Spleen (tissue), 11 donors: Measurements from ENCODE around the gene BTRC. TPM values are rescaled to one million over a fixed set of nuclear protein-coding genes. Genes with fewer than 3 reads are reported as not detected.

ENCODE experiments used
- DNase-seq: peaks from one replicate; pipeline ENCODE4 v3.0.0-alpha.2; 2020
- H3K27ac ChIP-seq, 8 donors: fragments of 200-600 bp; sonication (generic) in 7 of 8; 1 replicate in 4 of 8; 2 replicates in 4 of 8; pipeline versions ENCODE4 v1.5.0 to v1.8.0; 2016 to 2021; ENCODE audit warnings: inconsistent platforms in 4 of 8, mild to moderate bottlenecking in 4 of 8, moderate library complexity in 1 of 8
- H3K27me3 ChIP-seq, 7 donors: fragments of 200-600 bp; sonication (generic) in 6 of 7; replicated peaks in 1 of 7; 1 replicate in 4 of 7; 2 replicates in 3 of 7; pipeline versions ENCODE4 v1.5.0 to v1.8.0; 2016 to 2021; ENCODE audit warnings: inconsistent platforms in 3 of 7, mild to moderate bottlenecking in 1 of 7
- H3K36me3 ChIP-seq, 6 donors: fragments of 200-600 bp; sonication (generic) in 5 of 6; 1 replicate in 4 of 6; 2 replicates in 2 of 6; pipeline versions ENCODE4 v1.5.0 to v1.8.0; 2016 to 2021; ENCODE audit warnings: inconsistent platforms in 2 of 6
- H3K4me1 ChIP-seq, 6 donors: fragments of 200-600 bp; sonication (generic) in 5 of 6; 1 replicate in 3 of 6; 2 replicates in 3 of 6; pipeline versions ENCODE4 v1.5.0 to v1.8.0; 2016 to 2021; ENCODE audit warnings: inconsistent platforms in 3 of 6
- H3K4me3 ChIP-seq, 8 donors: fragments of 200-600 bp; sonication (generic) in 7 of 8; 1 replicate in 4 of 8; 2 replicates in 4 of 8; pipeline versions ENCODE4 v1.5.0 to v1.8.0; 2016 to 2021; ENCODE audit warnings: inconsistent platforms in 4 of 8, mild to moderate bottlenecking in 4 of 8, moderate library complexity in 2 of 8
- H3K9me3 ChIP-seq, 8 donors: fragments of 200-600 bp; sonication (generic) in 7 of 8; 1 replicate in 4 of 8; 2 replicates in 4 of 8; pipeline versions ENCODE4 v1.5.0 to v1.8.0; 2016 to 2021; ENCODE audit warnings: inconsistent platforms in 4 of 8
- POLR2A ChIP-seq, 3 donors: fragments of 450-650 bp; IDR thresholded peaks; one replicate each; pipeline ENCODE4 v1.5.1; 2017; ENCODE audit warnings: antibody characterized with exemption in 3 of 3, mild to moderate bottlenecking in 1 of 3
- POLR2AphosphoS5 ChIP-seq, 3 donors: sonication (generic); formaldehyde crosslinking; IDR thresholded peaks; one replicate each; pipeline ENCODE4 v1.5.1; 2017; ENCODE audit warnings: antibody characterized with exemption in 3 of 3
- WGBS, 5 donors: extraction: QIAGEN DNeasy Blood & Tissue Kit in 3 of 5; methylation state at CpG; one replicate each; pipeline versions ENCODE4 v1.1.5 to v1.1.7; 2013 to 2018; 5-methylcytosine and 5-hydroxymethylcytosine counted together
- intact Hi-C: fragments of 100-400 bp; cut with DNase I; formaldehyde crosslinking; loops from one replicate; pipeline ENCODE4 v1.15.0; 2023; ENCODE audit warnings: low total_unique reads
- polyA plus RNA-seq, 3 donors: library from polyadenylated mRNA; stranded (reverse); fragments of 200-250 nt; gene quantifications; one replicate each; pipeline ENCODE4 v1.2.1, GENCODE V29; 2013
- total RNA-seq, 7 donors: library from RNA; depleted of rRNA in 3 of 7; stranded (reverse); fragments of >200 nt in 3 of 7; fragmentation: NEBNext Ultra II Directional in 4 of 7; extraction: Animal tissue kit (Norgen Biotek cat#: 25700) in 4 of 7; gene quantifications; one replicate each; pipeline versions ENCODE4 v1.1.0 to v1.2.1, GENCODE V29; 2016 to 2021
- TF ChIP-seq, protein P1 (sequence below), 11 experiments: fragments of 200-600 bp in 7 of 11; fragments of 450-650 bp in 4 of 11; sonication (generic) in 4 of 11; IDR thresholded peaks in 8 of 11; conservative IDR thresholded peaks in 3 of 11; 1 replicate in 7 of 11; 2 replicates in 4 of 11; pipeline versions ENCODE4 v1.4.0 to v1.8.0; 2016 to 2021; ENCODE audit warnings: antibody characterized with exemption in 11 of 11, inconsistent platforms in 4 of 11, mild to moderate bottlenecking in 1 of 11
- donor health status: healthy with polysubstance abuse.
- donor health status: DM: no; HTN: no; CAD: no; lungs with moderate emphysema.
- donor health status: DM: no; HTN: no; CAD: no.
- donor health status: Bipolar disorder and iron deficiency.
- donor health status: healthy.
- donor health status: DM: no; HTN: no; CAD: no.
- donor health status: DM: yes; HTN: yes; CAD: no.

Gene BTRC
- total and polyA plus RNA-seq, 10 donors: 2.7 to 23.9 (median 19.3) TPM

DNA sequence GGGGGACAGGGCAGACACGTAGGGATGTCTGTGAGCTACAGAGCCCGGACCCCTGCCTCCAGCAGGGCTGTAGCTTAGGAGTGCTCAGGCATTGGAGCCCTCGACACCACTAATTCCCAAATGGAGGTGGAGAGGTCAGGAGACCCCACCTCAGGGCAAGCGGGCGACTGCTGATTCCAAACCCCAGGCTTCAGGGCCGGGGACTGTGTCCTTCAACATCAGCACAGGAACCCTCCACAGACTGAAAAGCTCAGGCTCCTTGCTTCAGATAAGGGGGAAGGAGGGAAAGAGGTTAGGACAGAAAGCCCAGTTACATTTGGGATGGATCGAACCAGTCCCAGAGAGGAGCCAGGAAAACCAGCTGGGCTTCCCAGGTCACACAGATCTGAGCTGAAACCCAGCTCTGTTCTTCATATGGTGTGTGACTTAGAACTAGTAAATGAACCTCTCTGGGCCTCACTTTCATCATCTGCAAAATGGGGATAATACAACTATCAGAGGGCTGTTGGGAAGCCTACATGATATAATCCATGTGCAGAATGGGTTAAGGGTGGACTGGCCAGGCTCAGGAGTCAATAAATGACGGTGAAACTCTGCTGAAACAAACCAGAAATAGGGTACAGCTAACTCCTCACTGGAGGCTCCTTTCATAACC is 217.4 kb downstream of the BTRC start:
- Histone ChIP-seq H3K27me3 (peaks cover 2 to 49% (median 34%) of the 10 kb centered on the region in 7 donors), H3K4me3 (no peak overlapping the region), H3K4me1 (peaks cover 15 to 31% (median 26%) of the 10 kb centered on the region in 6 donors), H3K36me3 (peaks cover 0 to 5% (median 0%) of the 10 kb centered on the region in 6 donors), H3K27ac (no peak overlapping the region), H3K9me3 (peaks cover 0 to 12% (median 3%) of the 10 kb centered on the region in 8 donors)
- intact Hi-C loops: loop anchor here (5.0 kb wide), 1 partner anchor 359 kb away; no protein-coding TSS in a partner anchor
- WGBS, 5 donors: 71 to 87% (median 81%) methylated on average over 8 of the region's 8 CpGs
- TF ChIP-seq POLR2AphosphoS5 (IDR thresholded peaks at IDR 0.05): no peak
- TF ChIP-seq, protein P1, sequence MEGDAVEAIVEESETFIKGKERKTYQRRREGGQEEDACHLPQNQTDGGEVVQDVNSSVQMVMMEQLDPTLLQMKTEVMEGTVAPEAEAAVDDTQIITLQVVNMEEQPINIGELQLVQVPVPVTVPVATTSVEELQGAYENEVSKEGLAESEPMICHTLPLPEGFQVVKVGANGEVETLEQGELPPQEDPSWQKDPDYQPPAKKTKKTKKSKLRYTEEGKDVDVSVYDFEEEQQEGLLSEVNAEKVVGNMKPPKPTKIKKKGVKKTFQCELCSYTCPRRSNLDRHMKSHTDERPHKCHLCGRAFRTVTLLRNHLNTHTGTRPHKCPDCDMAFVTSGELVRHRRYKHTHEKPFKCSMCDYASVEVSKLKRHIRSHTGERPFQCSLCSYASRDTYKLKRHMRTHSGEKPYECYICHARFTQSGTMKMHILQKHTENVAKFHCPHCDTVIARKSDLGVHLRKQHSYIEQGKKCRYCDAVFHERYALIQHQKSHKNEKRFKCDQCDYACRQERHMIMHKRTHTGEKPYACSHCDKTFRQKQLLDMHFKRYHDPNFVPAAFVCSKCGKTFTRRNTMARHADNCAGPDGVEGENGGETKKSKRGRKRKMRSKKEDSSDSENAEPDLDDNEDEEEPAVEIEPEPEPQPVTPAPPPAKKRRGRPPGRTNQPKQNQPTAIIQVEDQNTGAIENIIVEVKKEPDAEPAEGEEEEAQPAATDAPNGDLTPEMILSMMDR (IDR thresholded peaks at IDR 0.05 in 8 of 11, conservative IDR thresholded peaks at IDR 0.05 in 3 of 11): no peak
- no peak for TF ChIP-seq POLR2A (IDR thresholded peaks at IDR 0.05)
- no peak for DNase-seq

DNA sequence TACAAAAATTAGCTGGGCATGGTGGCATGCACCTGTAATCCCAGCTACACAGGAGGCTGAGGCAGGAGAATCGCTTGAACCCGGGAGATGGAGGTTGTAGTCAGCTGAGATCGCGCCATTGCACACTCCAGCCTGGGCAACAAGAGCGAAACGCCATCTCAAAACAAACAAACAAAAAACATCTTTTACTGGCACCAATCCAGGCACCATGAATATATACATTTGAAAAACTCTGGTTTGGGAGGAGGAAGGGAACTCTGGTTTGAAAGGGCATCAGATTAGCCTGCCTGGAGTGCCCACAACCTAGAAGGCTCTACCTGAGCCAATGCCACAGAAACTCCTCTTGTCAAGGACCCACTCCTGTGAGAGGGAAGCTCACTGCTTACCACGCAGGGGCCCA is 218.2 kb downstream of the BTRC start:
- Histone ChIP-seq H3K4me3 (no peak overlapping the region), H3K9me3 (peaks cover 0 to 12% (median 3%) of the 10 kb centered on the region in 8 donors), H3K36me3 (peaks cover 0 to 12% (median 3%) of the 10 kb centered on the region in 6 donors), H3K27ac (no peak overlapping the region), H3K27me3 (peaks cover 0 to 41% (median 26%) of the 10 kb centered on the region in 7 donors), H3K4me1 (peaks cover 13 to 24% (median 20%) of the 10 kb centered on the region in 6 donors)
- intact Hi-C loops: loop anchor here (5.0 kb wide), 1 partner anchor 360 kb away; no protein-coding TSS in a partner anchor
- TF ChIP-seq, protein P1 (IDR thresholded peaks at IDR 0.05 in 8 of 11, conservative IDR thresholded peaks at IDR 0.05 in 3 of 11): no peak
- TF ChIP-seq POLR2AphosphoS5 (IDR thresholded peaks at IDR 0.05): no peak
- no peak for TF ChIP-seq POLR2A (IDR thresholded peaks at IDR 0.05)
- DNase-seq: no peak
- 87 to 95% (median 91%) methylated on average over 7 of the region's 7 CpGs for WGBS, 5 donors

DNA sequence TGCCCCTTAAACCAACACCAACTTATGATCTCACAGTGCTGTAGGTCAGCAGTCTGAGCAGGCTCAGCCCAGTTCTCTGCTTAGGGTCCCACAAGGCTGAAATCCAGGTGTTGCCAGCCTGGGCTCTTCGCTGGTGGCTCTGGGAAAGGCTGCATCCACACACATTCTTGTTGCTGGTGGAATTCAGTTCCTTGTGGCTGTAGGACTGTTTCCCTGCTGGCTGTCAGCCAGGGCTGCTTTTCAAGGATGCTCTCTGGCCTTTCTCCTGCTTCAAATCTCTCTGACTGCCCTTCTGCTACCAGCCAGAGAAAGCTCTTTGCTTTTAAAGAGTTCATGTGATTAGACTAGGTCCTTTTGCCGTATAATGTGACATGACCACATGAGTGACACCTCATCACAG is 218.8 kb downstream of the BTRC start:
- no peak overlapping the region for H3K27ac ChIP-seq
- H3K36me3 ChIP-seq: peaks cover 0 to 18% (median 5%) of the 10 kb centered on the region in 6 donors
- WGBS, 5 donors: 86 to 96% (median 91%) methylated on average over 2 of the region's 2 CpGs
- TF ChIP-seq, protein P1 (IDR thresholded peaks at IDR 0.05 in 8 of 11, conservative IDR thresholded peaks at IDR 0.05 in 3 of 11): no peak
- TF ChIP-seq POLR2AphosphoS5 (IDR thresholded peaks at IDR 0.05): no peak
- no peak for TF ChIP-seq POLR2A (IDR thresholded peaks at IDR 0.05)
- H3K4me3 ChIP-seq: no peak overlapping the region
- intact Hi-C loops: loop anchor here (5.0 kb wide), 1 partner anchor 360 kb away; no protein-coding TSS in a partner anchor
- H3K9me3 ChIP-seq: peaks cover 0 to 12% (median 3%) of the 10 kb centered on the region in 8 donors
- DNase-seq: no peak
- H3K27me3 ChIP-seq: peaks cover 0 to 35% (median 20%) of the 10 kb centered on the region in 7 donors
- H3K4me1 ChIP-seq: peaks cover 13 to 23% (median 20%) of the 10 kb centered on the region in 6 donors
